ENCODE data around the gene TAF4.

The TAF4 gene

DNA sequence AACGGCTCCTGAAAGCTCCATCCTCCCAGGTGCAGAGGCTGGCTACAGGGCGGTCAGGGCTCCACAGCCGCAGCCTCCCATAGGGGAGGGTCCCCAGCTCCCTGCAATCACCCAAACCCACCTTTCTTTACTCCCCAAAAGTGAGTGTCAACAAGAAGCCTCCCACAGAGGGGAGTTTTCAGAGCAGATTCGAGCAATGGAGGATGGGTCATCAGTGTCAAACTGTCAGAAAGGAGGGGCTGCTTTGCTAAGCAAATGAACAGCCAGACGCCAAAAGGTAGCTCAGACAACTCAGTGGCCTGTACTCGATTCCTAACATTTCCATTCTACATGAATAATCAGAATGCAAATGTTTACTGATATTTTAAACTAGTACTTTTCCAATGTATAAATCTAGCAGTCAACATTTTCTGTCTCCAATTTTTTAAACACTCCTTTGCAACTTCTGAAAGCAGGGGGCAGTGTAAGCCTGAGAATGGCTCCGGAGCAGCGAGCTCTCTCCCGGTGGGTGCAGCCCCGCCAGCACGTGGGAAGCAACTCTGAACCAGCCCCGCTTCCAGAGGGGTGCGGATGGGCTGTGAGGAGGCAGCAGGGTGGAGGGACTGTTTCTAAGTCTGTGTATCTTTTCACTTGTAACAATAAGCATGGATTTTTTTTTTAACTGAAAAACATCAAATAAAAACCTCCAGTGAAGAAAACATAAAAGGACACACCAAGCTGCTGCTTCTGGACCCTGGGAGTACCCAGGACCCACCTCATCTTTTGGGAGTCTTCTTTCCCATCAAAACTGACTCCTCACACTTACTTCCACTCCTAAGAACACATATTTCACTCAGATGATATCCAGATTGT lies 54.9 kb downstream of the TAF4 start:
- peak; percentile 59 to 77 for DNase-seq
- TF ChIP-seq POLR2A (IDR thresholded peaks at IDR 0.05; ENCODE audit: low read length) (no peak), GATA1 (IDR thresholded peaks at IDR 0.05; ENCODE audit: low read depth, low read length) (no peak)

DNA sequence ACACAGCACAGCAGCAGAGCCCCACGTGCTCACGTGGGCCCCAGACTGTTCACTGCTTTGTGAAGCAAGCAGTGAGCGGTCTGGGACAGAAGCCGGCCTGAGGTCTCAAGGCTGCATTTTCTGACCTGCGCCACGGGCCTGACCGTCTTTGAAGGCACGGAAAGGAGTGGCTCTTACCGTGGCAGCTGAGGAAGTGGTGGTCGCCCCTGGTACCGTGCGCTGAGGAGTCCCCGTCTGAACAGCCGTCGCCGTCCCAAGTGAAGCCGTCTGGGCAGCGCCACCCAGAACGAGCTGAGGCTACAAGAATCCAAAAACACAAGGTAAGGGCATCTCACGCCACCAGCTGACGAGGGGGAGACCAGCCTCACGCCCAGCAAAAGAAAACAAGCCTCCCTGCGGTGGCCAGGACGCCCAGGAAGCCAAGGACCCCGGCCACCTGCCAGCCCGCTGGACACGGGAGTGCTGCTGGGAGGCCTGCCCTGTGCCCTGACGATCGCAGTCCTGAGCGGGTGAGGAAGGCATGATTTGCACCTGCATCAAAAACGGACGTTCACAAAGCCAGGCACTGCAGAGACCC lies 55.7 kb downstream of the TAF4 start:
- no peak for DNase-seq
- TF ChIP-seq POLR2A (IDR thresholded peaks at IDR 0.05; ENCODE audit: low read length): no peak
- TF ChIP-seq GATA1 (IDR thresholded peaks at IDR 0.05; ENCODE audit: low read depth, low read length): no peak

GRCh38 chr20:62009322-62009721 lies 56.4 kb downstream of the TAF4 start:
- no peak for DNase-seq
- TF ChIP-seq GATA1 (IDR thresholded peaks at IDR 0.05; ENCODE audit: low read depth, low read length) (no peak), POLR2A (IDR thresholded peaks at IDR 0.05; ENCODE audit: low read length) (no peak)

GRCh38 chr20:62008643-62009183 lies 57.0 kb downstream of the TAF4 start:
- no peak for DNase-seq
- TF ChIP-seq GATA1 (IDR thresholded peaks at IDR 0.05; ENCODE audit: low read depth, low read length) (no peak), POLR2A (IDR thresholded peaks at IDR 0.05; ENCODE audit: low read length) (no peak)

GRCh38 chr20:62007127-62007647 lies 58.5 kb downstream of the TAF4 start:
- TF ChIP-seq POLR2A (IDR thresholded peaks at IDR 0.05; ENCODE audit: low read length) (no peak), GATA1 (IDR thresholded peaks at IDR 0.05; ENCODE audit: low read depth, low read length) (no peak)
- no peak for DNase-seq

DNA sequence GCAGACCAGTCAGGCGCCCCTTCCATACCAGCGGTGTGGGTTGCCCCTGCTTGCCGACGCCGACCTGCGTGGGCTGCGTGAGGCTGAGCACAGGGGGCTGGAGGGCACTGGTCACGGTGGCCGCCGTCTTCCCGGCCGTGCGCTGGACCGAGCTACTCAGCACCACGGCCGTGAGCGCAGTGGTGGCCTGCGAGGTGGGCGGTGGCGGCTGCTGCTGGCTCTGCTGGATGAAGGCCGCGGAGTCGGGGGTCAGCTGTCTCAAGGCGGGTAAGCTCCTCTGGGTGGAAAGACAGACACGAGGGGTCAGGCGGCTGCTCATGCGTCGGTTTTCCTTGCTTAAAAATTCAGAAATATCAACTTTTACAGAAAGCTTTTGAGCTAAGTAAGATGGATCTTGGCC lies 59.2 kb downstream of the TAF4 start:
- no peak for TF ChIP-seq POLR2A (IDR thresholded peaks at IDR 0.05; ENCODE audit: low read length)
- no peak for TF ChIP-seq GATA1 (IDR thresholded peaks at IDR 0.05; ENCODE audit: low read depth, low read length)
- no peak for DNase-seq

GRCh38 chr20:62004614-62005013 lies 61.1 kb downstream of the TAF4 start:
- no peak for DNase-seq
- TF ChIP-seq POLR2A (IDR thresholded peaks at IDR 0.05; ENCODE audit: low read length): no peak
- no peak for TF ChIP-seq GATA1 (IDR thresholded peaks at IDR 0.05; ENCODE audit: low read depth, low read length)

- DNase-seq: no peak
- TF ChIP-seq POLR2A (IDR thresholded peaks at IDR 0.05; ENCODE audit: low read length) (no peak), GATA1 (IDR thresholded peaks at IDR 0.05; ENCODE audit: low read depth, low read length) (no peak)
These were observed 61.9 kb downstream of the TAF4 start for GRCh38 chr20:62003567-62004405.

DNA sequence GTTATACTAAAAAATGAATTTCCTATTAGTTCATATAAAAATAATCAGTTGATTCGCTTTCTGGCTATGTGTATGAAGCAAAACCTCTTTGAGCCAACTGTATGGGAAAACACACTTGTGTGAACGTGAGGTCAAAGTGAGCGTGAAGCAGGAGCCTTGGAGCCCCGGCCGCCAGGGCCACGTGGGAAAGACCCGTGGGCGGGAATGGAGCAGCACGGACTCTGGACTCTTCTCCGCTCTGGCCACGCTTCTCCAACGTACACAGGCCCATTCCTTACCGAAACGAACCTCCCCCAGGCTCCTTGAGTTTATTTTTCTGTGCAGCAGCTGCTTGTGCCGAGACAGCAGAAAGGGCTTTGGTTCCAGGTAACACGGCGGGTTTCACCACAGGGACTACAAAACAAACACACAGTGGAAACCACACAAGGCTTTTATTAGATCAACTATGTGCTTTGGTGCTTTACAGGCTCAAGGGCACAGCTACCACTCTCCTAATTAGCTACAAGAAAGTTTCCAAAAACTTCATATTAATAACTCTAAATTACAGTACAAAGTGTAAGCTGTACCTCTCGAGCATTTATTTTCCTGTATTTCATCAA lies 62.7 kb downstream of the TAF4 start:
- TF ChIP-seq POLR2A (IDR thresholded peaks at IDR 0.05; ENCODE audit: low read length): no peak
- no peak for TF ChIP-seq GATA1 (IDR thresholded peaks at IDR 0.05; ENCODE audit: low read depth, low read length)
- no peak for DNase-seq

GRCh38 chr20:62001178-62001715 lies 64.4 kb downstream of the TAF4 start:
- DNase-seq: no peak
- TF ChIP-seq POLR2A (IDR thresholded peaks at IDR 0.05; ENCODE audit: low read length): no peak
- no peak for TF ChIP-seq GATA1 (IDR thresholded peaks at IDR 0.05; ENCODE audit: low read depth, low read length)

DNA sequence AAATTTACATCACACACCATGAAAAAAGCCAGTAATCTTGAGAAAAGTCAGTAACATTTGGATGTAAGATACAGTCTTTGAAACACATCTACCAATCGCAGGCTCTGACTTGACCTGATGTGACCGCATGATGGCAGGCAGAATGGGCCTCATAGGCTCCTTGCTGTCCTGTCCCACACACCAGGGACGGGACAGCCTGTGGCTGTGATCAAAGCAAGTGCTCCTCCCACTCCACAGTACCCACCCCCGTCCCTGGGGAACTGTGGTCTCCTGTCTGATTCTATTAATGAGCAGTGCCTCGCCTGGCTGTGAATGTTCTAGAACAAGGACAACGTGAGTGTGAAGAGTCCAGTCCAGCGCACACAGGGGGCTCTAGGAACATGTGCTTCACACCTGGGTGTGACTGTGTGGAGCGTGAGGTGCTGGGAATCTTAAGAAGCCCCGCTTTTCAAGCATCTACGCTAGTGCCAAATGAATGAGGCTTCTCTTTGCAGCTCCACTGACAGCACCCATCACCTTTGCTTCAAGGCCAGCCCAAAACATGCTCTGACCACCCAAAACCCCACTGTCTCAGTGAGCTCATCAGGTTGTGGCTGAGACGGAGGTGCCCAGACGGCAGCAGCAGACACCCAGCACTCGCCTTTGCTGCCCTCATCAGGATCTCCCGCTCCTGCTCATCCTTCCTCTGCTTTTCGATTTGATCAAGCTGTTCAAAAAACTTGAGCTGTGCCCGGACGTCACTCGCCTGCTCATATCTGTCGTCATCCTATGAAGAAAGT lies 67.1 kb downstream of the TAF4 start:
- TF ChIP-seq GATA1 (IDR thresholded peaks at IDR 0.05; ENCODE audit: low read depth, low read length): no peak
- no peak for TF ChIP-seq POLR2A (IDR thresholded peaks at IDR 0.05; ENCODE audit: low read length)
- DNase-seq: no peak

DNA sequence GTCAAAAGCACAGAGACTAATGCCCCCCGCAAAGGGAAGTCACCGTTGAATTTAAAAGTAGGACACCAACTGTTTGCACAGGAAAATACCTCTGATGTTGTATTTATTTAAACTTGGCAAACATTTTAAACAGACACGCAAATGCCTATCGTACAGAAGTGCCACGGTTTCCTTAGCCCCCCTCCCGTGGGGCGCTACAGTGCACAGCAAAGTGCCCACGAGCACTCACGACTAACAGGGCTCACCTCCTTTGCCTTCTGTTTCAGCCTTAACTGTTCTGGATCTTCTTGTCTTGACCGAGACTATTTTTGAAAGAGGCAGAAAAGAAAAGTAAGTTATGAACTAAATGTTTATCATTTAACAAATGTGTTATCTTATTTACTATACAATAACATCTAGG lies 67.8 kb downstream of the TAF4 start:
- no peak for TF ChIP-seq GATA1 (IDR thresholded peaks at IDR 0.05; ENCODE audit: low read depth, low read length)
- TF ChIP-seq POLR2A (IDR thresholded peaks at IDR 0.05; ENCODE audit: low read length): no peak
- DNase-seq: no peak
